Esophagus (tissue), 2 donors: Measurements from ENCODE around the gene NR2C2AP. TPM values are rescaled to one million over a fixed set of nuclear protein-coding genes. Genes with fewer than 3 reads are reported as not detected.

Experiments
- H3K27ac ChIP-seq, 2 donors: one replicate each; pipeline ENCODE4 v1.5.1; 2013; ENCODE audit warnings: low read depth in 2 of 2, mild to moderate bottlenecking in 2 of 2, inconsistent platforms in 1 of 2, low read length in 1 of 2, moderate library complexity in 1 of 2
- H3K27me3 ChIP-seq, 2 donors: one replicate each; pipeline ENCODE4 v1.6.1; 2013; ENCODE audit warnings: low read length in 2 of 2, control low read depth in 1 of 2, mild to moderate bottlenecking in 1 of 2; ENCODE audit not compliant: insufficient read depth in 2 of 2, control insufficient read depth in 1 of 2
- H3K36me3 ChIP-seq, 2 donors: one replicate each; pipeline ENCODE4 v1.6.1; 2013; ENCODE audit warnings: low read length in 1 of 2; ENCODE audit not compliant: control insufficient read depth in 2 of 2, insufficient read depth in 2 of 2
- H3K4me1 ChIP-seq, 2 donors: one replicate each; pipeline ENCODE4 v1.6.1; 2013; ENCODE audit warnings: low read length in 1 of 2; ENCODE audit not compliant: control insufficient read depth in 2 of 2, insufficient read depth in 2 of 2
- H3K4me3 ChIP-seq, 2 donors: one replicate each; pipeline ENCODE4 v1.5.1; 2013; ENCODE audit warnings: low read length in 2 of 2, mild to moderate bottlenecking in 2 of 2, low read depth in 1 of 2, moderate library complexity in 1 of 2
- H3K9me3 ChIP-seq, 2 donors: one replicate each; pipeline ENCODE4 v1.6.1; 2013; ENCODE audit warnings: mild to moderate bottlenecking in 2 of 2, low read depth in 1 of 2, low read length in 1 of 2, moderate library complexity in 1 of 2; ENCODE audit not compliant: control insufficient read depth in 2 of 2, insufficient read depth in 1 of 2
- WGBS, 2 donors: extraction: QIAGEN DNeasy Blood & Tissue Kit; methylation state at CpG; one replicate each; pipeline ENCODE4 v1.1.7; 2013; 5-methylcytosine and 5-hydroxymethylcytosine counted together
- polyA plus RNA-seq, 2 donors: library from polyadenylated mRNA; stranded (reverse); fragments of 200-250 nt; gene quantifications; one replicate each; pipeline ENCODE4 v1.2.3, GENCODE V29; 2013
- donor health status: healthy with polysubstance abuse.
- donor health status: Bipolar disorder and iron deficiency.

NR2C2AP gene
- 10 to 100 TPM; 20.1 to 21.9 TPM for polyA plus RNA-seq

GRCh38 chr19:19203012-19203856 is at the start of gene NR2C2AP:
TSS of gene NR2C2AP (minus strand) at chr19:19203414. CDS start at chr19:19203060, 354 bp downstream.
- peaks cover 0 to 12% of the 10 kb centered on the region in 2 donors for H3K36me3 ChIP-seq
- H3K27ac ChIP-seq, result peak within 1 kb of the TSS; percentile 74 to 83
- H3K4me3 ChIP-seq, result peak within 1 kb of the TSS; percentile 66 to 68
- H3K27me3 ChIP-seq, result no peaks in the 10 kb centered on the region
- WGBS, 2 donors, result 7% methylated on average over 57 to 60 of the region's 60 CpGs
- peaks cover 0 to 9% of the 10 kb centered on the region in 2 donors for H3K4me1 ChIP-seq
- H3K9me3 ChIP-seq, result peaks cover 0 to 9% of the 10 kb centered on the region in 2 donors

GRCh38 chr19:19250196-19250801 is 47.1 kb upstream of the NR2C2AP start:
- peaks cover 0 to 2% of the 10 kb centered on the region in 2 donors for H3K4me1 ChIP-seq
- peaks cover 2% of the 10 kb centered on the region in 2 donors for H3K9me3 ChIP-seq
- H3K27ac ChIP-seq, result no peak overlapping the region
- H3K36me3 ChIP-seq, result no peaks in the 10 kb centered on the region
- H3K4me3 ChIP-seq, result no peak overlapping the region
- peaks cover 3 to 5% of the 10 kb centered on the region in 2 donors for H3K27me3 ChIP-seq
- WGBS, 2 donors, result 49 to 57% methylated on average over 5 of the region's 5 CpGs

- H3K27me3 ChIP-seq, result no peaks in the 10 kb centered on the region
- no peaks in the 10 kb centered on the region for H3K36me3 ChIP-seq
- no peak overlapping the region for H3K4me3 ChIP-seq
- H3K9me3 ChIP-seq, result no peaks in the 10 kb centered on the region
- H3K4me1 ChIP-seq, result no peaks in the 10 kb centered on the region
- no peak overlapping the region for H3K27ac ChIP-seq
- WGBS, 2 donors, result 78 to 79% methylated on average over 9 of the region's 9 CpGs
Observed at GRCh38 chr19:19240476-19240875, 37.3 kb upstream of the NR2C2AP start.

GRCh38 chr19:19239675-19240074 is 36.5 kb upstream of the NR2C2AP start:
- H3K4me1 ChIP-seq, result no peaks in the 10 kb centered on the region
- H3K27ac ChIP-seq, result no peak overlapping the region
- peaks cover 3 to 4% of the 10 kb centered on the region in 2 donors for H3K9me3 ChIP-seq
- H3K27me3 ChIP-seq, result no peaks in the 10 kb centered on the region
- no peaks in the 10 kb centered on the region for H3K36me3 ChIP-seq
- no peak overlapping the region for H3K4me3 ChIP-seq

- WGBS, 2 donors, result 77 to 83% methylated on average over 18 of the region's 18 CpGs
Observed at GRCh38 chr19:19238126-19238894, 35.1 kb upstream of the NR2C2AP start.

GRCh38 chr19:19236173-19236572 is 33.0 kb upstream of the NR2C2AP start:
- H3K4me3 ChIP-seq, result no peak overlapping the region
- peaks cover 4 to 16% of the 10 kb centered on the region in 2 donors for H3K9me3 ChIP-seq
- H3K27ac ChIP-seq, result no peak overlapping the region
- no peaks in the 10 kb centered on the region for H3K36me3 ChIP-seq
- H3K4me1 ChIP-seq, result no peaks in the 10 kb centered on the region
- H3K27me3 ChIP-seq, result no peaks in the 10 kb centered on the region

More at GRCh38 chr19:19238126-19238894, 35.1 kb upstream of the NR2C2AP start:
- Histone ChIP-seq H3K4me1 (no peaks in the 10 kb centered on the region), H3K27ac (no peak overlapping the region), H3K9me3 (peaks cover 4 to 14% of the 10 kb centered on the region in 2 donors), H3K27me3 (no peaks in the 10 kb centered on the region), H3K36me3 (no peaks in the 10 kb centered on the region), H3K4me3 (no peak overlapping the region)

- Histone ChIP-seq H3K9me3 (peaks cover 4 to 16% of the 10 kb centered on the region in 2 donors), H3K27me3 (no peaks in the 10 kb centered on the region), H3K36me3 (no peaks in the 10 kb centered on the region), H3K27ac (no peak overlapping the region), H3K4me3 (no peak overlapping the region), H3K4me1 (no peaks in the 10 kb centered on the region)
- 81 to 91% methylated on average over 2 of the region's 2 CpGs for WGBS, 2 donors
Observed at GRCh38 chr19:19234220-19234816, 31.1 kb upstream of the NR2C2AP start.

- Histone ChIP-seq H3K4me3 (no peak overlapping the region), H3K36me3 (no peaks in the 10 kb centered on the region), H3K27me3 (no peaks in the 10 kb centered on the region), H3K27ac (no peak overlapping the region), H3K9me3 (peaks cover 4 to 16% of the 10 kb centered on the region in 2 donors), H3K4me1 (no peaks in the 10 kb centered on the region)
- WGBS, 2 donors, result 68 to 74% methylated on average over 19 of the region's 19 CpGs
Observed at GRCh38 chr19:19232261-19232721, 29.1 kb upstream of the NR2C2AP start.

GRCh38 chr19:19230999-19231398 is 27.8 kb upstream of the NR2C2AP start:
- Histone ChIP-seq H3K4me3 (no peak overlapping the region), H3K36me3 (no peaks in the 10 kb centered on the region), H3K27ac (no peak overlapping the region), H3K4me1 (no peaks in the 10 kb centered on the region), H3K9me3 (peaks cover 4 to 16% of the 10 kb centered on the region in 2 donors), H3K27me3 (no peaks in the 10 kb centered on the region)
- 76 to 79% methylated on average over 9 of the region's 9 CpGs for WGBS, 2 donors
